Gastrocnemius medialis (tissue), 4 donors: Measurements from ENCODE around the gene SERPINA5.

ENCODE experiments used
- CTCF ChIP-seq, 5 experiments: fragments of 450-650 bp in 3 of 5; fragments of 200-600 bp in 2 of 5; sonication (generic) in 2 of 5; IDR thresholded peaks in 4 of 5; conservative IDR thresholded peaks in 1 of 5; 1 replicate in 4 of 5; 2 replicates in 1 of 5; pipeline ENCODE4 v1.5.1; 2016 to 2019; ENCODE audit warnings: antibody characterized with exemption in 5 of 5, mild to moderate bottlenecking in 3 of 5, moderate library complexity in 3 of 5
- POLR2A ChIP-seq, 2 donors: fragments of 450-650 bp; IDR thresholded peaks; one replicate each; pipeline ENCODE4 v1.6.1; 2017; ENCODE audit warnings: antibody characterized with exemption in 2 of 2, mild to moderate bottlenecking in 2 of 2, moderate library complexity in 2 of 2

- TF ChIP-seq POLR2A (IDR thresholded peaks at IDR 0.05) (no peak), CTCF (IDR thresholded peaks at IDR 0.05 in 4 of 5, conservative IDR thresholded peaks at IDR 0.05 in 1 of 5) (no peak)
Measured at GRCh38 chr14:94614802-94615201, 33.6 kb downstream of the SERPINA5 start.
